Loucy (cell line): Measurements from ENCODE around the gene SLC30A2.
"Not testable (repeated sequence)": the region's sequence is repeated elsewhere in the genome, so short reads cannot be mapped to it uniquely, and the experiment has no call there.

Source experiments
- H2AFZ ChIP-seq: fragments of 200-600 bp; sonication (generic); 2 replicates; pipeline ENCODE4 v1.6.0; 2016; ENCODE audit warnings: antibody characterized with exemption, mild to moderate bottlenecking, low read length, moderate library complexity
- H3F3A ChIP-seq: fragments of 200-600 bp; 2 replicates; pipeline ENCODE4 v1.6.0; 2016; ENCODE audit warnings: antibody characterized with exemption, low read depth, mild to moderate bottlenecking
- H3K27me3 ChIP-seq: fragments of 200-600 bp; sonication (generic); 2 replicates; pipeline ENCODE4 v1.6.1; 2014; ENCODE audit warnings: low read length, mild to moderate bottlenecking; ENCODE audit not compliant: insufficient read depth, poor library complexity, severe bottlenecking
- H3K36me3 ChIP-seq: fragments of 200-600 bp; sonication (generic); 2 replicates; pipeline ENCODE4 v1.6.1; 2016; ENCODE audit warnings: low read length; ENCODE audit not compliant: insufficient read depth
- H3K4me1 ChIP-seq: fragments of 200-600 bp; sonication (generic); 2 replicates; pipeline ENCODE4 v1.5.1; 2014; ENCODE audit warnings: low read length, mild to moderate bottlenecking; ENCODE audit not compliant: insufficient read depth, poor library complexity, severe bottlenecking
- H3K4me2 ChIP-seq: fragments of 200-600 bp; sonication (generic); 2 replicates; pipeline ENCODE4 v1.6.0; 2014; ENCODE audit warnings: antibody characterized with exemption, low read length, low read depth, mild to moderate bottlenecking; ENCODE audit not compliant: poor library complexity, severe bottlenecking
- H3K4me3 ChIP-seq: fragments of 200-600 bp; sonication (generic); 2 replicates; pipeline ENCODE4 v1.5.1; 2014; ENCODE audit warnings: low read length, mild to moderate bottlenecking, mixed read lengths; ENCODE audit not compliant: poor library complexity, severe bottlenecking
- H3K79me2 ChIP-seq: fragments of 200-600 bp; sonication (generic); 2 replicates; pipeline ENCODE4 v1.6.1; 2014; ENCODE audit warnings: low read length; ENCODE audit not compliant: insufficient read depth
- H3K9ac ChIP-seq: fragments of 200-600 bp; sonication (generic); 2 replicates; pipeline ENCODE4 v1.6.0; 2014; ENCODE audit warnings: mild to moderate bottlenecking, low read depth, low read length, moderate library complexity; ENCODE audit not compliant: poor library complexity, severe bottlenecking
- H3K9me2 ChIP-seq: fragments of 200-600 bp; sonication (generic); replicated peaks from 2 replicates; pipeline ENCODE4 v1.6.1; 2016; ENCODE audit warnings: low read depth, low read length, mixed read lengths
- H3K9me3 ChIP-seq: fragments of 200-600 bp; sonication (generic); 2 replicates; pipeline ENCODE4 v1.6.1; 2014; ENCODE audit warnings: mild to moderate bottlenecking, antibody characterized with exemption, low read length, low read depth; ENCODE audit not compliant: insufficient read depth
- H4K20me1 ChIP-seq: fragments of 200-600 bp; sonication (generic); 2 replicates; pipeline ENCODE4 v1.6.0; 2014; ENCODE audit warnings: antibody characterized with exemption, low read length, mild to moderate bottlenecking; ENCODE audit not compliant: insufficient read depth, poor library complexity, severe bottlenecking
- CTCF ChIP-seq: fragments of 200-600 bp; sonication (generic); conservative IDR thresholded peaks from 2 replicates; pipeline ENCODE4 v1.5.1; 2014; ENCODE audit warnings: mild to moderate bottlenecking, antibody characterized with exemption, low read length
- EZH2phosphoT487 ChIP-seq: fragments of 200-600 bp; IDR thresholded peaks from 2 replicates; pipeline ENCODE4 v1.6.1; 2018; ENCODE audit warnings: antibody characterized with exemption, mild to moderate bottlenecking, moderate library complexity, borderline replicate concordance

SLC30A2 gene

GRCh38 chr1:26045722-26046245 lies at the start of gene SLC30A2:
SLC30A2 (minus strand) TSS chr1:26046118; CDS start chr1:26045896, 222 bp downstream.
- no peak within 1 kb of the TSS for H3K9ac ChIP-seq
- TF ChIP-seq CTCF: no peak
- no peak for TF ChIP-seq EZH2phosphoT487
- H3K4me2 ChIP-seq: no peak within 1 kb of the TSS
- no peak within 1 kb of the TSS for H2AFZ ChIP-seq
- no peaks in the 10 kb centered on the region for H4K20me1 ChIP-seq
- no peaks in the 10 kb centered on the region for H3K9me2 ChIP-seq
- H3K36me3 ChIP-seq: no peaks in the 10 kb centered on the region
- H3K27me3 ChIP-seq: no peaks in the 10 kb centered on the region
- peaks cover 10% of the 10 kb centered on the region for H3K4me1 ChIP-seq
- H3K79me2 ChIP-seq: no peaks in the 10 kb centered on the region
- H3F3A ChIP-seq: no peaks in the 10 kb centered on the region
- no peaks in the 10 kb centered on the region for H3K9me3 ChIP-seq
- H3K4me3 ChIP-seq: no peak within 1 kb of the TSS

GRCh38 chr1:26094677-26095383 lies 48.9 kb upstream of the SLC30A2 start:
- H3K4me3 ChIP-seq: no peak overlapping the region
- H3K36me3 ChIP-seq: no peaks in the 10 kb centered on the region
- H3K4me1 ChIP-seq: peaks cover 9% of the 10 kb centered on the region
- TF ChIP-seq CTCF (no peak), EZH2phosphoT487 (no peak)
- no peaks in the 10 kb centered on the region for H4K20me1 ChIP-seq
- H3K27me3 ChIP-seq: no peaks in the 10 kb centered on the region
- no peaks in the 10 kb centered on the region for H3F3A ChIP-seq
- no peaks in the 10 kb centered on the region for H3K9me2 ChIP-seq
- no peaks in the 10 kb centered on the region for H3K9me3 ChIP-seq
- no peak overlapping the region for H3K9ac ChIP-seq
- H2AFZ ChIP-seq: no peak overlapping the region
- H3K4me2 ChIP-seq: no peak overlapping the region
- no peaks in the 10 kb centered on the region for H3K79me2 ChIP-seq

- Histone ChIP-seq H3K36me3 (no peaks in the 10 kb centered on the region), H4K20me1 (no peaks in the 10 kb centered on the region), H2AFZ (no peak overlapping the region), H3K4me2 (no peak overlapping the region), H3K9me3 (no peaks in the 10 kb centered on the region), H3K27me3 (no peaks in the 10 kb centered on the region), H3K9ac (no peak overlapping the region), H3K79me2 (no peaks in the 10 kb centered on the region), H3F3A (no peaks in the 10 kb centered on the region), H3K9me2 (no peaks in the 10 kb centered on the region), H3K4me1 (peaks cover 9% of the 10 kb centered on the region), H3K4me3 (no peak overlapping the region)
- TF ChIP-seq CTCF: no peak
- no peak for TF ChIP-seq EZH2phosphoT487
Measured at GRCh38 chr1:26094076-26094669, 48.3 kb upstream of the SLC30A2 start.

GRCh38 chr1:26093569-26093968 lies 47.7 kb upstream of the SLC30A2 start:
- H3K4me3 ChIP-seq, H3K27me3 ChIP-seq, H3K9ac ChIP-seq, H3K4me1 ChIP-seq, H3K79me2 ChIP-seq, H2AFZ ChIP-seq, H3K9me3 ChIP-seq, H3F3A ChIP-seq, H3K36me3 ChIP-seq, H3K4me2 ChIP-seq, H4K20me1 ChIP-seq, H3K9me2 ChIP-seq: not testable (repeated sequence)
